Measurements from ENCODE around the gene ICAM2. TPM values are rescaled to one million over a fixed set of nuclear protein-coding genes. Genes with fewer than 3 reads are reported as not detected.

Gene ICAM2
- total RNA-seq (2014; rRNA removed; shearing (Covaris generic); ENCODE audit: low replicate concordance): not detected in 2 replicates

DNA sequence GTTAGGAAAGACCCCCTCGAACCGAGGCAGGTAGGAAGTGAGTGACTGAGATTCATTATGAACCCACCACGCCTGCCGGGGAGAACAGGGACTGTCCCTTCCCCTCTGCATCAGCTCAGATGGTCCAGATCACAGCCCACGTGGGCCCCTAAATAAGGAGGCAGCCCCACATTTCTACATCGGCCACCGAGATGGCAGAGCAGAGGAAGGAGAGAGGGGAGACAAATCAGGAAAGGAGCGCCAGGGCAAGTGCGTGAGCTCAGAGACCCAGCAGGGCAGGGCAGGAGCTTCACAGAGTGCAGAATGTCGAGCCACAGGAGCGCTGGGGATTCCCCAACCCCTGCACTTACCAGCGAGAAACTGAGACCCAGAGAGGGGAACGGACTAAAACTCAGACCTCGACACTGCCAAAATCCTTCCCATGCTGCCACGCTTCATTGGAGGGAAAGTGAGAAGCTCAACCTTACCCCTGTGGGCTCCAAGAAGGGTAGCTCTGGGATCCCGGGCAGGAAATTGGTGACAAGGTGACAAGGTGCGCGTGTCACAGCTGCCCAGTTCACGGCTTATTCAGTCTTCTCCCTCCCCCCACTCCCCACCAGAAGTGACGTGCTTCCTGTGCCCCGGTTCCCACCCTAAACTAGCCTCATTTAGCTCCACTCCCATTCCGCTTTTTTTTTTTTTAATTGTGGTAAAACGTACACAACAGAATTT, at the start of gene ICAM2:
Gene ICAM2, minus strand, starts transcription at position 578 of the 711 bp plus-strand sequence. CDS start 13,942 bp downstream, outside the sequence.
- Histone ChIP-seq H3K9me3 (no peaks in the 10 kb centered on the region), H3K4me3 (no peak within 1 kb of the TSS), H3K36me3 (no peaks in the 10 kb centered on the region), H3K27me3 (peaks cover 7% of the 10 kb centered on the region; the same call in 1 of the 2 replicates)
- DNase-seq: no peak

DNA sequence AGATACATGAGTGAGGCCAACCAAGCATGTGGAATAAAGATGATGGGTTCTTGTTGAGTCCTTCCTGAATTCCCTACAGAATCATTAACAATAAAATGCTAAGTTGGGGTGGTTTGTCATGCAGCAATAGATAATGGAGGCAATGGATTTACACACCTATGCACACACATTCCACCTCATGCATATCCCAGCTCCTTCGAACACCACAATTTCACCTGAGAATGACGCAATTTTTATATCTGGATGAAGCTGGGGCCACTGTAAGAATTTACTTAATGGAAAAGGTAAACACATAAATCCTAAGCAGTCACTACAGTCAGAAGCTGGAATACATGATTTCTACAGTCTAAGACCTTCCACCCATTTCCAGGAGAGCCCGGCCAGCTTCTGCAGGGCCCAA, 49.8 kb upstream of the ICAM2 start:
- Histone ChIP-seq H3K9me3 (peaks cover 18% of the 10 kb centered on the region), H3K36me3 (peaks cover 23% of the 10 kb centered on the region), H3K27me3 (no peaks in the 10 kb centered on the region), H3K4me3 (no peak overlapping the region)
- DNase-seq: no peak

DNA sequence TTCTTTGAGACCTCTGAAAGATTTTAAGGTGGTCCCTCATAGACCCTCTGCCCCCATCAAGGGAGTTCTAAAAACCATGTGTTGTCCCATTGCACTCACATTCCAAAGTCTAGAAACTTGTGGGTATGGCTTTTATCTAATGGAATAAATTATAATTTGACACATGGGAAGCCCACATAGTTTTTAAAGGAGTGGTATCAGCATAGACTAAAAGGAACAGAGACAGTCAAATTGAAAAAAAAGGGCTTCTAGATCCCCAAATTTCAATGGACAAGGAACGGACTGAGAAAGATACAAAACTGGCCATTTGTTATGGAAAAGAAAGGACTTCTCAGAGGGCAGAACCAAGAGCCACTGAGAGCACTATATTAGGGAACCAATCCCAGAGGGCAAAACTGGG, 48.7 kb upstream of the ICAM2 start:
- Histone ChIP-seq H3K9me3 (peaks cover 18% of the 10 kb centered on the region), H3K27me3 (no peaks in the 10 kb centered on the region), H3K4me3 (no peak overlapping the region), H3K36me3 (peaks cover 21% of the 10 kb centered on the region)
- DNase-seq: no peak

DNA sequence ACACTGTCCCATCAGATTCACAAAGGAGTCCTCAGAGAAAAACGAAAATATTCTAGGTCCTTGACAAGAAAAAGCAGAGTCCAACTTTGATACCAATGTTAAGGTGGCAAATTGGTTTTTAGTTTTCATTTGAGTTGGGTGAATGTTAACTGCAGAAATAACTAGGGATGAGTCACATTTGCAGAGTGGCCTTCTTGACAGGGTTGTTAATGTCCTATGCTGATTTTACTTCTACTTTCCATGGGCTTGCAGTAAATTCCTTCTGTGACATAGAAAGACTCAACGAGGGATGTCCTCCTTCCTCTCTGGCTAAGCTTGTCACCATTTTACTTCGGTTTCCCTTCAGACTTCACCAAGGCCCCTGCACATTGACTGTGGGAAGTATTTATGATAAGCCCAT, 47.2 kb upstream of the ICAM2 start:
- H3K27me3 ChIP-seq: no peaks in the 10 kb centered on the region
- no peak for DNase-seq
- H3K9me3 ChIP-seq: peaks cover 18% of the 10 kb centered on the region
- H3K36me3 ChIP-seq: peaks cover 21% of the 10 kb centered on the region
- H3K4me3 ChIP-seq: no peak overlapping the region

DNA sequence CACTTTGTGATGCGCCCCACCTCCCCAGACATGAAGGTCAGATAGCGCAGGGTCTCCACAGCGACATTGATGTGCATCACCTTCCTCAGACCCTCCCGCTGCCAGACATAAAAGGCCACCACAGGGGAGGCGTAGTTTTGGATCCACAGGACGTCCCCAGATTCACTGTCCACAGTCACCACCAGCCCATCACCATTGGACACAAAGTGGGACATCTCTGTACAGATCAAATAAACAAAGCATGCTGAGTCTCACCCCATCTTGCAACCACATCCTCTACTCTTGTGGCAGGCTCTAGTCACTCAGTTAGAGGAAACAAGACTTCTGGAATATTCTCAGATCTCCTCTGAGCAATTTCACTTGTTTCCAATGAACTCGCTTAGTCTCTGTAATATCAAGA, 46.3 kb upstream of the ICAM2 start:
- DNase-seq: no peak
- Histone ChIP-seq H3K36me3 (peaks cover 21% of the 10 kb centered on the region), H3K27me3 (no peaks in the 10 kb centered on the region), H3K4me3 (no peak overlapping the region), H3K9me3 (peaks cover 18% of the 10 kb centered on the region)

DNA sequence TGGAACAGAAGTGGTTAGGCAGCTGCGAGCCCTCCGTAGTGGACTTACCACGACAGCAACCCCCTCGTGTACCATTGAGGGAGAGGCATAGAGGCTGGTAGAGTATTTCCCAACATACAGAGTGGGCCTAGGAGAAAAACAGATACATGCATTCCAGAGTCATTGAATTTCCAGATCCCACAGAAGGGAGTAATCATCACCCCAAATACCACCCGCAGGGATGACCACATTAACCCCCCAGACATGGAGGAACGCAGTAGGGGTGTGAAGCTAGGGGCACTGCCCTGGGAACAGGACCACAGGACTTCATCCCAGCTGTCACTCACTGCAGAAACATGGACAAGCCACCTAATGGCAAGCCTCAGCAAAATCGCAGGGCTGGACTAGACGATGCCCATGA, 44.7 kb upstream of the ICAM2 start:
- DNase-seq: no peak
- Histone ChIP-seq H3K9me3 (peaks cover 14% of the 10 kb centered on the region), H3K27me3 (no peaks in the 10 kb centered on the region), H3K4me3 (no peak overlapping the region), H3K36me3 (peaks cover 19% of the 10 kb centered on the region)

DNA sequence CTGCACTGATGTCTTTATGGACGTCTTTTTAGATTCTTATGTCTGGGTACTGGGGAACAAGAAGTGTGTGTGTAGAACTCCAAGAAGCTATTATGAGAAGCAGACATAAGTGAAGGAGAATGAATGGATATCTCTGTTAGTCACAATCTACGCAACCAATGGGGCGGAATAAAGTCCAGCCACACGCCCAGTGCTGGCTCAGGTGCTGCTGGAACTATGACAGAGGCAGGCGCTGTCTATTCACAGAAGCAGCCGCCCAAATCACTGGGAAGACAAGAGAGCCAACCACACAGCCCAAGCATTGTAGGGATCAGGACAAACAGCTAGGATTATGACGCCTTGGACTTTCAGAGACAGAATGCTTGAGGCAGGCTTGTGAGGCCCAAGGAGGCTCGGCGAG, 43.9 kb upstream of the ICAM2 start:
- DNase-seq: no peak
- Histone ChIP-seq H3K4me3 (no peak overlapping the region), H3K36me3 (peaks cover 12% of the 10 kb centered on the region), H3K9me3 (peaks cover 6% of the 10 kb centered on the region), H3K27me3 (no peaks in the 10 kb centered on the region)

DNA sequence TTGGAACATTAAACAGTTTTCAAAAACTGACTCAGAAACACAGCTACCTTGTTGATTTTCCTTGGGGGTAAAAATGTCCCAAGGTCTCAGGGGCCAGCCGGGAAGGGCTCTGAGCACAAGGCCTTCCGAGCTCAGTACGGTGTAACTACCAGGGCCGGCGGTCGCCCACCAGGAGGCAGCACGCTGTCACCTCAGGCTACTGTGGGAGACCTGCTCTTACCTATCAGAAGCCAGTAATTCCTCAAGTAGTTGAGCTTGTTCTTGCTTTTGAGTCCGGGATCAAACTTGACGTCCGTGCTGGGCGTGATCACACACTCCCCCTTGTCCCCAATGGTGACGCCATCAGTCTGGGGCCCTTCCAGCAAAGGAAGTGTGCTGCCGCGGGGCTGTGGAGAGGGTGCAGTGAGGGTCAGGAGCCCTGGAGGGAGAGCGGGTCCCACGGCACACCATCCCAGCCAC, 43.4 kb upstream of the ICAM2 start:
- H3K9me3 ChIP-seq: peaks cover 1% of the 10 kb centered on the region
- H3K36me3 ChIP-seq: peaks cover 9% of the 10 kb centered on the region
- peak; percentile 21 for DNase-seq
- no peak overlapping the region for H3K4me3 ChIP-seq
- H3K27me3 ChIP-seq: no peaks in the 10 kb centered on the region

DNA sequence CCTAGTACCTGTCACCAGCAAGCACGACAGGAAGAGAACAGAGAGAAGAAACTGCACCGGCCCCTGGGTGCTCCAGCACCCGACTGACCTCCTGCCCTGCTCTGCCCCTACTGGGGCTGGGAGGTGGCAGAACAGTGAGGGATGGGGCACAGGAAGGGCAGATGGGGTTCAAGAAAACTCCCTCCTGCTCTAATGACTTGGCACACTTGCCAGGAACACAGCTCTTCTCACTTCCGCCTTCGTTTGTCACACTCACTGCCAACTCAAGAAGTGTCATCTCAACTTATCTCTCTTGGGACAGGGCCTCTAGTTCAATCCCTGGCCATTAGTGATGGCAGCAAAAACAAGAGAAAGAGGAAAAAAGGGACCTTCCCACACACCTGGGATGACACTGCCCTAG, 42.7 kb upstream of the ICAM2 start:
- Histone ChIP-seq H3K4me3 (no peak overlapping the region), H3K27me3 (no peaks in the 10 kb centered on the region), H3K36me3 (peaks cover 5% of the 10 kb centered on the region), H3K9me3 (no peaks in the 10 kb centered on the region)
- DNase-seq: no peak

DNA sequence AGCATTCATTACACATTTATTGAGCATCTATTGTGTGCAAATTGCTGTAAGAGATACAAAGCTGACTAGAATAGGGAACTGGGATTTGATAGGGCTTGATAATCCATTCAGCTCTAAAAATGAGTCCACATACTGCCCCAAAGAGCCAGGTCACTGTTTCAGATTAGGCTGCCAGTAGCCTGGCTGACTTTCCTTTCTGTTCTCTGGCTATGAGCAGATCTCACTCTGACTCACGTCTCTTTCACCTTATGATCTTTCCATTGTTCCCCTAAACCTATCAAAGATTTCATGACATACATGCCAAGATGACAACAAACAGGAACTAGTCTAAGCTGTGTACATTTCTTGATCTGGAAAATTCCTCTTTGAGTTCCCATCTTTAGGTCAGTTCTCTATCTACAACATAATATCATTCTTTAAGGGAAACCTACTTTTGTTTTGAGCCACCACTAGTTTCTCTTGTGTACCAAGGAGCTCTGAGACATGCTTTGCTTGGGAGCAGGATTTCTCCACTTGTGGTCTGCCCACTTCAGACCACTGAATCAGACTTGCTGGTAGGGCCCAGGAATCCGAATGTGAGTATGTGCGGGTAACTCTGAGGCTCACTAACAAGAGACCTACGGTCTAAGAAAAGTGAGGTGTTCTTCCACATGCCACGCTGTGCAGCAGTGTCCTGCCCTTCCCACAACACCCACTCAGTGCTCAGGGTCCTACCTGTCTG, 40.9 kb upstream of the ICAM2 start:
- no peaks in the 10 kb centered on the region for H3K9me3 ChIP-seq

DNA sequence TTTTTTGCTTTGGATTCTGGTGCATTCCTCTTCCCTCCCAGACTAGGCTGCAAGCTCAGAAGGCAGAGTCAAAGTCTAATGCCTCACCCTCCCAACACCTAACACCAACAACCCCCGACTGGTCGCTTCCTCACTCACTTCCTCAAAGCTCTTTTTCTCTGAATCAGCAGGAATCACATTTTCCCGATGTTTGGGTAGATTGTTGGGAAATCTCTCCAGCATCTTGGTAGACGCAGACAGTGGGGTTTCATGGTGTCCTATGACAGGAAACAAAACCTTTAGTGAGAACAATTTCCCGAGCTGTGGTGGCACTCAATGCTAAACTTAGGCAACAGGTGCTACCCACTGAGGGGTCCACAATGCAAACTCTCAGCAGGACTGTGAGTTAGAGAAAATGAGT, 39.9 kb upstream of the ICAM2 start:
- no peak for DNase-seq
- Histone ChIP-seq H3K27me3 (no peaks in the 10 kb centered on the region), H3K4me3 (no peak overlapping the region), H3K9me3 (no peaks in the 10 kb centered on the region), H3K36me3 (no peaks in the 10 kb centered on the region)

More for the DNA sequence above, 40.9 kb upstream of the ICAM2 start:
- H3K36me3 ChIP-seq: no peaks in the 10 kb centered on the region
- no peak for DNase-seq
- H3K4me3 ChIP-seq: no peak overlapping the region
- H3K27me3 ChIP-seq: no peaks in the 10 kb centered on the region

DNA sequence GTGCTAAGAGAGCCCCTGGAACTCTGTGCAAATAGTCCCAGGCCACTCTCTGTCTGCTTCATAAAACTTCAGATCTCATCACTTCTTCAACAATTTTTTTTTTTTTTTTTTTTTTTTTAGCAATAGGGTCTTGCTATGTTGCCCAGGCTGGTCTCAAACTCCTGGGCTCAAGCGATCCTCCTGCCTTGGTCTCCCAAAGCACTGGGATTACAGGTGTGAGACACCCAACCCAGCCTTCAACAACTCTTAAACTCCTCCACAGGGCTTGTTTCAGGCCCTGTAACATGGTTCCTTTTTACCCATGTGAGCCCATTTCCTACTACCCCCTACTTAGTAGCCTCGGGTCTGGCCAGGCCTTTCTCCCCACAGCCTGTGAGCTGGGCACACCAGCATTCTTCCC, 39.3 kb upstream of the ICAM2 start:
- Histone ChIP-seq H3K27me3 (no peaks in the 10 kb centered on the region), H3K9me3 (no peaks in the 10 kb centered on the region), H3K4me3 (no peak overlapping the region), H3K36me3 (no peaks in the 10 kb centered on the region)
- DNase-seq: no peak

DNA sequence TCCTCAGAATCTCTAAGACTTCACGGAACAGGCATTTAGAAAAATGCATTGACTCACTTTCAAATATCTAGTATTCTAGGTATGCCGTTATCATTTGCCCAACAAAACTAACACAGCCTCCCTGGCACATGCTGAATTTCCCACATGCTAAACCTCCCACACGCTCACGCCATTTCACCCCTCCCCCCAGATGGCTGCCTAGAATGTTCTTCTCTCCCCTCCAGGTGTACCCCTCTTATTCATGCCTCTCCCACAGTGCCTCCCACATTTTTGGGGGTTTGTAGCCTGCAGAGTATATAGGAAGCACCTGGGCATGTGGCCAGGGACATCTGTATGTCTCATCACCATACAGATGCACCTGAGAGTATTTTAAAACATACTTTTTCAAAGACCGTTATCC, 38.2 kb upstream of the ICAM2 start:
- no peaks in the 10 kb centered on the region for H3K27me3 ChIP-seq
- DNase-seq: no peak
- H3K9me3 ChIP-seq: no peaks in the 10 kb centered on the region
- H3K36me3 ChIP-seq: no peaks in the 10 kb centered on the region
- no peak overlapping the region for H3K4me3 ChIP-seq

DNA sequence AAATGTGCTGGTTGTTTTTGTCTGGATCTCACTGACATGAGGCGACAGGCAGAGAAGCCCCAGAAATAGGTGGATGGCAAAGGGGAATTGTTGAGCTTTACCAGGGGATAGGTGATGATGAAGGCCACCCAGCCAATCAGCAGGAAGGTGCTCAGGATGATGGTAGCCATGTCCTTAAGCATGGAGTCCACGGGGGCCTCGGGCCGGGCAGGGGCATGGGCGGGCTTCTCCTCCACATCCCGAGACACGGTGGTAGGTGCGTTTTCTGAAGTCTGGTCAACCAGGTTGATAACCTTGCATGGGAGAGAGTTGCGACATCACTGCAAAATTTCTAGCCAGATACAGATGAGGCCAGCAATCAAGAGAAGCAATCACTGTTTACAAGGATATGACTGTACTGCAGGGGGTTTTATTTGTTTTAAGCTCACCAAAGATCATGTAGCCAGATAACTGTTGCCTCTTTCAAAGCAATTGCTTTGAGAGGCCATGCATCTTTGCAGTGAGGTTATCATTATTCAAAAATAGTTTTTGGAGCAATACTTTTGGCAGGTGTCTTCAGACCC, 37.3 kb upstream of the ICAM2 start:
- Histone ChIP-seq H3K27me3 (no peaks in the 10 kb centered on the region), H3K4me3 (no peak overlapping the region), H3K9me3 (no peaks in the 10 kb centered on the region), H3K36me3 (no peaks in the 10 kb centered on the region)
- no peak for DNase-seq

DNA sequence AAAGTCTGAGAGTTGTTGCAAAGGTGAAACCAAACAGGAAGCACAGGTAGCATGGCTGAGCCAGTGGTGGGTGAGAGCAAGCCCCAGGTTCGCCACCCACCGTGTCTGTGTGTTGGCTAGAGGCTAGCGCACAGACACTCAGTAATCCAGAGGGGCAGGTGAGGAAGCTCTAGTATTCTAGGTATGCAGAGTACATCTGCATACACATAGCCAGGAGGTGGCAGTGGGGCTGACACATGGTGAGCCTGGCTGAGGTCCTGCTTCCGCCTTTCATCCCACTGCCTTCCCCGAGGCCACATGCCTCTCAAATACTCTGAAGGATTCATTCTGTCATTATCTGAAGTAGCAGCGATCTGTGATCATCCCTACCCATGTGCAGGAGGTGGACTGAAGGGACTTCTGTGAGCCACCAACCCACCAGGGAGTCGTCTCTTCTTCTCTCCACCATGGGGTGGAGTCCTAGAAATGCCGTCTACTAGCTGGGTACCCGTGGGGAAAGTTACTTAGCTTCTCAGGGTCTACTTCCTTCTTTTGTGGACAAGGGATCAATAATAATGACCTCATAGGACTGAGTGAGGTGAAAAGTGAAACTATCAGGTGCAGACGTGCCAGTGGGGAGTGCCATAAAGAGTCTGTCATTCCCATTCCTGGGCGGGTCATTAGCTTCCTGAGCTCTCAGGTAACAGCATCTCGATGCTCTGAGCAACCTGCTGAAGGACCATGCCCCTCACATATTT, 36.0 kb upstream of the ICAM2 start:
- no peaks in the 10 kb centered on the region for H3K36me3 ChIP-seq

DNA sequence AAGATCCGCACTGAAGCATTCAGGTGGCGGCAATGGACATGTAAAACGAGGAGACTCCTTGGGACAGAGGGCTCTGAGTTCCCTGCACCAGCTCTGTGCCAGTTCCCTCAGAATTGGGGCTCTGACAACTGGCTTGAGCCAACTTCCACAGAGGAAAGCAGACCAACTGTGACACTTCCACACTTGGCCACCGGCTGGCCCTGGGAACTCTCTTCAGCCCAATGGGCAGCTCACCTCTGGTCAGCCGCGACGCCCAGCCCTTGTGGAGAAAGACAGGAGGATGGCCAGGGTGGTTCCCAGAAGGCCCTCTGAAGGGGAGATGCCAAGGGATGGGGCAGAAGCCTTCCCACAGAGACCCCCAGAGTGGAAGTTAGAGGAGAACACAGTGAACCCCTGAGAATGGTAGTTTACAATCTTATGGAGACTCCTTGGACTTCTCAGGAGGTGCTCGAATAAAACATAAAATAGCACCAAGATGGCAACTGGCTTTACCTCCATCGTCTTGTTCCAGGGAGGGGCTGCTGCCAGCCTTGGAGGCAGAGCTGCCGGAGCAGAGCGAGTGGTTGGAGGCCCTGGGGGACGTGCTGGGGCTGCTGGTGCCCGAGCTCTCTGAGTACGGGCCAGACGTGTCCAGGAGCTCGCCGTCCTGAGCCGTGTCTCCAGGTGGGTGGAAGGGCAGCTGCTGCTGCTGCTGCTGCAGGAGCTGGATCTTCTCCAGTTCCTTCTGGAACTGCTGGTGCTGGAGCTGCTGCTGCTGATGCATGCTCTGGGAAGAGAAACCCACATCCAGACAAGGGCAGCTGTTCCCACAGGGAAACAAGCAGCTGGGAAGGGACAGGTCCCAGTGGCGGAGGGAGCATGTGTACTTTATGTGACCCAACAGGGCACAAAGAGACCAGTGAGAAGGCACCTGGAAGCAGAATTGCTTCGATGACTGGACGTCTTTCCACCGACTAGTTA, 35.0 kb upstream of the ICAM2 start:
- no peaks in the 10 kb centered on the region for H3K27me3 ChIP-seq
- H3K36me3 ChIP-seq: no peaks in the 10 kb centered on the region; the same call in 1 of the 2 replicates
- DNase-seq: no peak
- no peak overlapping the region for H3K4me3 ChIP-seq
- no peaks in the 10 kb centered on the region for H3K9me3 ChIP-seq

More for the DNA sequence above, 36.0 kb upstream of the ICAM2 start:
- Histone ChIP-seq H3K4me3 (no peak overlapping the region), H3K27me3 (no peaks in the 10 kb centered on the region), H3K9me3 (no peaks in the 10 kb centered on the region)
- no peak for DNase-seq
